Left hindlimb (tissue), 1 donor: ENCODE results near the gene CANT1.
A peak's percentile ranks its signal among the peaks of the same experiment; 100 is the strongest.
"Not testable (repeated sequence)": the region's sequence is repeated elsewhere in the genome, so short reads cannot be mapped to it uniquely, and the experiment has no call there.

Source experiments
- DNase-seq: peaks from one replicate; pipeline ENCODE4 v3.0.0-alpha.2; 2018

The CANT1 gene

DNA sequence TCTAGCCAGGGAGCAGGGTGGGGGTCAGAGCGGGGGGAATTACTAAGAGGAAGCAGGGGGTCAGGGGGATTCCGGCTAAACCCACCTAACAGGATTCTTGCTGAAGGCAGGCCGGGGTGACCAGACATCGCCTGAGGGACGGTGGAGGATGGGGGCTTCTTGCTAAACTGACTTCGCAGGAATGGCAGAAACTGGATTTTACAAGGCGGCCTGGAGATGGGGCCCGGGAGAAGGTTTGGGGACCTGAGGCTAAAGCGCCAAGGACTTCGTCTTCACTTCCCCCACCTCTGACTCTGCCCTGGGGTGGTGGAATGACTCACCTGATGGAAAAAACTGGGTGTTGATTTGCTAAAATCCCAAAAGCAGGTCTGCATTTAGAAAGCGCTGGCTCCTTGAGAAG, 53.3 kb downstream of the CANT1 start:
- DNase-seq = no peak

DNA sequence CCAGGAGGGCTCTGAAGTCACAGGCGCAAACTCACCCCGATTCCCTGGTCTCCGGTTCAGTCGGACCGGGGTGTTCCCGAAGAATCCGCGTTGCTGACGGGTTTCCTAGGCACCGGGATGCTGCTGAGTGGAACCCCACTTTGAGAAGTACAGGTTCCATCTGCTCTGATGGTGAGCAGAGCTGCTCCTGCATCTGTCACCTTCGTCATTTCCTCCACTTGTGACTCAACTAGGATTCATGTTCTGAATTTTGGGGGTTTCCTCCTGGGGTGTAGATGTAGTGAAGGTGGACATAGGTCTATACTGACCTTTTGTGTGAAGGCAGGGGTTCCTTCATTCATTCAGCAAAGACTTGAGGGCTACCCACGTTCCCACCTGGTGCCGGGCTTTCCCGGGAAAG, 54.9 kb downstream of the CANT1 start:
- no peak for DNase-seq

DNA sequence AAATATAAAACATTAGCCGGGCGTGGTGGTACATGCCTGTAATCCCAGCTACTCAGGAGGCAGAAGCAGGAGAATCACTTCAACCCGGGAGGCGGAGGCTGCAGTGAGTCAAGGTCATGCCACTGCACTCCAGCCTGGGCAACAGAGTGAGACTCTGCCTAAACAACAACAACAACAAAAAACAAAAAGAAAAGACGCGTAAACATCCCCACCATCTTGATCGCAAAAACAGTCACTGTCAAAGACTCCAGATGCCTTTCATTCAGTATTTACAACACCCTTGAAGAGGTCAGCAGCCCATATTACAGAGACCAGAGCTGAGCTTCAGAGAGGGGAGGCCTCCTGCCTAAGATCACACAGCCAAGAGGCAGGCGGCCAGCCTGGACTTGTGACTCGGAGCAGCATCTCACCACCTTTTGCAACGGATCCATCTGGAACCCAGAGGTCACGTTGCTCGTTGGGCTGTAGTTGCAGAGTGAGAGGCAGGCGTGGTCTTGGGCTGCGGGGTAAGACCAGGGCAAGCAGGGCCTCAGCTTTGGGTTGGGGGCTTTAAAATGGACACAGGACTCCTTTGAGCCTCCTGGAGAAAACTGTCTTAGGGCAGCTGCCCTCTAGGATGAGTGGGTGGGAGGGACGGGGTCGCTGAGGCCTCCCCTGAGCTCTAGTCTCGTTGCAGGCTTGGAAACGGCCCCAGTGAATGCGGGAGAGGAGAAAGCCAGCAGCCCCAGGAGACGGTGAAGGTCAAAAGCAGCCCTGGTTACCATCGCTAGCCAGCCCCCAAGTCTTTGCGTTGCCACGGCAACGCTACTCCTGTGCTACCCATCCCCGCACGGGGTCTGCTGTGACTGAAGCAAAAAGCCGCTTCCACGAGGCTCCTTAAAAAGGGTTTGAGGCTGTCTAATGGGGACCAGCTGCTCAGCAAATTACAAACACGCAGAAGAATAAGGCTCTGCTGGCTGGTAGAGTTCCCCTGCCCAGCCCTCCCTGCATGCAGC, 55.9 kb downstream of the CANT1 start:
- DNase-seq = no peak

DNA sequence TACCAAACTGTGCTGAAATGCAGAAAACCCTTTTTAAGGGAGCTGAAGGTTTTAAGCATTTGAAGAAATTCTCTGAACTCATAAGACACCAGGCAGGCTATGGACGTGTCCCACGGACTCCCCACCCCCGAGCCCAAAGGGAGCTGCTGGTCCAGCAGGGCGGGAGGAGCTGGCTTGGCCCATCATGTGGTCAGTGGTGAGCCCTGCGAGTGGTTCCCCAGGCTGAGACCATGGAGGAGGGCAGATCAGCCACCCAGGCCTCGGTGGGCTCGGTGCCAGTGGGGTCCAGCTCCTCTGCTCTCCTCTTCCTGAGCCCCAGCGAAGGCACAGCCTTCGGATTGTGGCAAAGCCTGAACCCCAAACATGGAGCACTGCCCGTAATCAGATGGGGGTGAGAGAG, 56.9 kb downstream of the CANT1 start:
- DNase-seq = peak; percentile 54

DNA sequence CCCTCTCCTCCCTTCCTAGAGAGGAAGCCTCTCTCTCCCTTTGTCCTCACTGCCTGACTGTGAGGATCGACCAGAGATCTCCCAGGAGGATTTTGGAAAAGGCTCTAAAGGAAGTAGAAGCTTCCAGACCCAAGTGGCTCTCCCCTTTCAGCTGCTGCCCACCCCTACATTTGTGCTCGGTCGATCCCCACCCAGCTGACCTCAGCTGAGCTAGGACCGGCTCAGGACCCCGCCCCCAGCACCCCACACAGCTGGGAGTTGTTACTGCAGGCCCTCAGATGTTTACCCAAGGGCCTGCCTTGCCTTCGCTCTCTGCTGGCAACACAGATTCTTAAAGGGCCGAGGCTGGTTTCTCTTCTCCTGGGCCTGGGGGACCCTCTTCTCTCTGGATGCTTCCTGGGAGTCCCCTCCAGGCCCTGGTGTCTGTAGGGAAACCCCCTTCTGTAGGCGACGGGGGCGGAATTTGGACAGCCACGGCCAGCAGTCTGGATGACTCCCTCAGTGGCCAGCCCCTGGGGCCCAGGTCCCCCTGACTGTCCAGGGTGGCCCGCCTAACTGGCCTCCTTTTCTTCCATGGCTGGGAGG, 57.5 kb downstream of the CANT1 start:
- peak; percentile 64 for DNase-seq

DNA sequence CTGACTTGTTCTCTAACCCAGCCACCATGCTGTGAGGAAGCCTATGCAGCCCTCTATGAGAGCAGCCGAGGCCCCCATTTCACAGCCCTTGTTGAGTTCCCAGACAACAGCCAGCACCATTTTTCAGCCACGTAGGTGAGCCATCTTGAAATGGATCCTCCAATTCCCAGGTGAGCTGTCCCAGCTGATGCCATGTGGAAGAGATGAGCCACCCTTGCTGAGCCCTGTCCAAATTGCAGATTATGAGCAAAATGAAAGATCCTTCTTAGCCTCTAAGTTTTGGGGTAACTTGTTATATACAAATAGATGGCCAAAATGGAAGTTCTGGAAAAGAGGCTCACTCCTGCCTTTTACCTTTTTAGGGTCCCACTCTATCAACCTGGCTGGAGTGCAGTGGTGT, 58.7 kb downstream of the CANT1 start:
- DNase-seq = no peak

DNA sequence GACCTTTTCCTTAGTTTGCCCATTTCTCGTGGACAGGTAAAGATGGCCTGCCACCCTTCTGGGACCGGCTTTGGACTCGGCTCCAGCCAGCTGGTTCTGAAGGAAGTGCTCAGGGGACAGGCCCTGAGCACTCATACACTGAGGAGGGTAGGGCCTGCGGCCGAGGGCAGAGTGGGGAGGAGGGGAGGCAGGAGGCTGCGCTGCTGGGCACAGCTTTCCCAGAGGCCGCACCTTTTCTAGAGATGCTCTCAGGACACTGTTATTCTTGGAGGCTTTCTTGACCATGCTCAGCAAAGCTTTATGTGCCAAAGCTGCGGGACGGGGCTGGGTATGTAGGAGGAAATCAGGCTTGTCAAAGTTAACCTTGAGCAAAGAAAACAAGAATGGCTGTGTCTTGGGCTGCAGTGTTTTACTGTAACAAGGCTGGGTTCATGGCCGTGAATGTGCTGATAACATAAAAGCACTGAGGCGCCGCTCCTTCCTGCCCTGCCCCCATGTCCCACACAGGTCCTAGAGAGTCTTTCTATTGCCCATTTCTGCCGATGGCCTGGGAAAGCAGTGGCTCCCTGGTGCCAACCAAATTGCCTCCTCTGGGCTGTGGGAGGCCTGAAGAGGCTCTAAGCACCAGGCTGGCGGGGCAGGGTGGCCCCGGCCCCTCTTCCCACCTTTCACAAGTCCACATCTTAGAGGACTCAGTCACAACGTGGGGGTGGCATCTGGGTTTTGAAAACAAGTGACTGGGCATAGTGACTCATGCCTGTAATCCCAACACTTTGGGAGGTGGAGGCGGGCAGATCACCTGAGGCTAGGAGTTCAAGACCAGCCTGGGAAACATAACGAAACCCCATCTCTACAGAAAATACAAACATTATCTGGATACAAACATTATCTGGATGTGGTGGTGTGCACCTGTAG, 62.1 kb downstream of the CANT1 start:
- DNase-seq = no peak

DNA sequence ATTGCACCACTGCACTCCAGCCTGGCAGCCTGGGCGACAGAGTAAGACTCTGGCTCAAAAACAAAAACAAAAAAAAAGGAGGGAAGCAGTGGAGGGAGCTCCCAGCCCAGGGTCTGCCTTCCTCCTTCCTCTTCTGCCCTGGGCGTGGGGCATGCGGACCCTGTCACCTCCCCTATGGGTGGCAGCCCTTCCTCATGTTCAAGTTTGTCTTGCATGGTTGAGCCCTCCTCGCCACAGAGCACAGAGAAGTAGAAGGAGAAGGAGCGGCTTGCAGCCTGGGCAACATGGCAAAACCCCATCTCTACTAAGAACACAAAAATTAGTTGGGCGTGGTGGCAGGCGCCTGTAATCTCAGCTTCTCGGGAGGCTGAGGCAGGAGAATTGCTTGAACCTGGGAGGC, 62.9 kb downstream of the CANT1 start:
- DNase-seq = no peak

DNA sequence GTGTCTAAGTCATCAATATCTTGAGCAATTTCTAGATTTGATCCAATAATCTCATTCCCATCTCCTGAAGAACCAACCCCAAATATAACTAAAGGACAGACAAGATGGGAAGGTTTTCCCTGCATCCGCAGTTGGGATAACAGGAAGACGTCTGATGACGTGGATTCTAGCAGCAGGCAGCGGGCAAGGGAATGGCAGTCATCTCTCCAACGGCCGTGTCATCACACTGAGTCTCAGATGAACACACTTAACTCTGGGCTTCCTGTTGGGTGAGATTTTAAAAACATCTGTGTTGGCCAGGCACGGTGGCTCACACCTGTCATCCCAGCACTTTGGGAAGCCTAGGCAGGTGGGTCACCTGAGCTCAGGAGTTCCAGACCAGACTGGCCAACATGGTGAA, 63.4 kb downstream of the CANT1 start:
- DNase-seq = no peak

DNA sequence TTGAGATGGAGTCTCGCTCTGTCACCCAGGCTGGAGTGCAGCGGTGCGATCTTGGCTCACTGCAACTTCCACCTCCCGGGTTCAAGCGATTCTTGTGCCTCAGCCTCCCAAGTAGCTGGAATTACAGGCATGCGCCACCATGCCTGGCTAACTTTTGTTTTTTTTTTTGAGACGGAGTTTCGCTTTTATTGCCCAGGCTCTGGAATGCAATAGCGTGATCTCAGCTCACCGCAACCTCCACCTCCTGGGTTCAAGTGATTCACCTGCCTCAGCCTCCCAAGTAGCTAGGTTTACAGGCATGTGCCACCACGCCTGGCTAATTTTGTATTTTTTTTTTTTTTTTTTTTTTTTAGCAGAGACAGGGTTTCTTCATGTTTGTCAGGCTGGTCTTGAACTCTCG, 64.1 kb downstream of the CANT1 start:
- DNase-seq = not testable (repeated sequence)

DNA sequence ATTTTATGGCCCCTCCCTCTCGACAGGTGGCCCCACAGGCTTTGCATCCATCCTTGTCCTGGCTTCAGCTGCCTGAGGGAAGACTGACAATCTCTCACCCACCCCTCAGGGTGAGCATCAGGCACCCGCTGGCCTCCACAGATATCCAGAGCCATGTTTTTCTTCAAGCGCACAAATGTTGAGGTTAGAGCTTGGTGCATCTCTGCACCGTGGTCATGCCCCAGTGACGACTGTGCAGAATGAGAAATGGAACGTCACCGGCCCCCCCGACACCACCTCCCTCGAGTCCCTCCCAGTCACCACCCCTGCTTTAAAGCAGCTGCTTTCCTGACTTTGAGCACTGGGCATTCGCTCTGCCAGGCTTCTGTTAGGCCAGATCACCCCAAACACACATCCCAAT, 64.6 kb downstream of the CANT1 start:
- DNase-seq = no peak

DNA sequence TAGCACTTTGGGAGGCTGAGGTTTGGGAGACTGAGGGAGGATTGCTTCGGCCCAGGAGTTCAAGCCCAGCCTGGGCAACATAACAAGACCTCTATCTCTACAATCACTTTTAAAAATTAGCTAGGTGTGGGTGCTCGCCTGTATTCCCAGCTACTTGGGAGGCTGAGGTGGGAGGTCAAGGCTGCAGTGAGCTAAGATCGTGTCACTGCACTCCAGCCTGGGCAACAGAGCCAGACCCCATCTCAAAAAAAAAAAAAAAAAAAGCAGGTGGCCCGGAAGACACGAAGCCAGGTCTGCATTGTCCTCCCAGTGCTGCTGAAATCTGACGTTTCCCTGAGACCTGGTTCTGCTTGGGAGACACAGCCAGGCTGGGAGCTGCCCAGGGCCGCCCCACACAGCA, 65.5 kb downstream of the CANT1 start:
- no peak for DNase-seq
